K562 (cell line): ENCODE results near the gene HOXB5. TPM values are rescaled to one million over a fixed set of nuclear protein-coding genes. Genes with fewer than 3 reads are reported as not detected.

Source experiments
- CREBBP ChIP-seq: IDR thresholded peaks from one replicate; pipeline ENCODE4 v1.6.1; 2012; ENCODE audit warnings: low read depth, mild to moderate bottlenecking, control low read depth, inconsistent platforms, low read length
- DLX4 ChIP-seq: fragments of 250-450 bp; sonication (Bioruptor Pico); IDR thresholded peaks from 2 replicates; pipeline ENCODE4 v1.6.1; 2021; ENCODE audit warnings: mild to moderate bottlenecking
- FIP1L1 ChIP-seq: fragments of 200-400 bp; formaldehyde crosslinking; IDR thresholded peaks from 2 replicates; pipeline ENCODE4 v1.6.1; 2018; ENCODE audit warnings: mild to moderate bottlenecking, low read depth, low read length; ENCODE audit not compliant: poor library complexity, severe bottlenecking
- FOXJ3 ChIP-seq: sonication (generic); formaldehyde crosslinking; IDR thresholded peaks from 2 replicates; pipeline ENCODE4 v1.4.0; 2020; ENCODE audit warnings: mild to moderate bottlenecking, missing genetic modification reagents
- GABPB2 ChIP-seq: fragments of 250-450 bp; sonication (Bioruptor Pico); conservative IDR thresholded peaks from 2 replicates; pipeline ENCODE4 v1.5.1; 2021; ENCODE audit warnings: mild to moderate bottlenecking
- HNRNPK ChIP-seq: fragments of 200-400 bp; formaldehyde crosslinking; IDR thresholded peaks from one replicate; pipeline ENCODE4 v1.6.1; 2018; ENCODE audit warnings: mild to moderate bottlenecking, low read depth, low read length; ENCODE audit not compliant: poor library complexity, severe bottlenecking
- KLF16 ChIP-seq: IDR thresholded peaks from 2 replicates; pipeline ENCODE4 v1.6.1; 2016; ENCODE audit warnings: antibody characterized with exemption
- L3MBTL2 ChIP-seq: fragments of 450-650 bp; IDR thresholded peaks from 2 replicates; pipeline ENCODE4 v1.6.1; 2016; ENCODE audit warnings: mild to moderate bottlenecking, moderate library complexity
- LCOR ChIP-seq: sonication (generic); formaldehyde crosslinking; IDR thresholded peaks from 2 replicates; pipeline ENCODE4 v1.8.0; 2022; ENCODE audit warnings: mild to moderate bottlenecking, missing genetic modification reagents
- MCM2 ChIP-seq: fragments of 450-650 bp; IDR thresholded peaks from 2 replicates; pipeline ENCODE4 v1.6.1; 2017; ENCODE audit warnings: low read depth, mild to moderate bottlenecking
- MTF1 ChIP-seq: fragments of 250-450 bp; sonication (Bioruptor Pico); IDR thresholded peaks from 2 replicates; pipeline ENCODE4 v1.9.0; 2021; ENCODE audit warnings: moderate library complexity, mild to moderate bottlenecking, inconsistent platforms, borderline replicate concordance
- NR2F6 ChIP-seq: fragments of 450-650 bp; formaldehyde crosslinking; IDR thresholded peaks from 2 replicates; pipeline ENCODE4 v1.4.0; 2020; ENCODE audit warnings: mild to moderate bottlenecking
- RB1 ChIP-seq: fragments of 450-650 bp; IDR thresholded peaks from 2 replicates; pipeline ENCODE4 v1.6.1; 2017; ENCODE audit warnings: low read depth, mild to moderate bottlenecking
- RBM14 ChIP-seq: fragments of 200-400 bp; formaldehyde crosslinking; IDR thresholded peaks from 2 replicates; pipeline ENCODE4 v1.6.1; 2018; ENCODE audit warnings: low read depth, mild to moderate bottlenecking, low read length, moderate library complexity, borderline replicate concordance; ENCODE audit not compliant: insufficient read depth
- SAP30 ChIP-seq: fragments of 200-600 bp; sonication (generic); IDR thresholded peaks from 2 replicates; pipeline ENCODE4 v1.6.1; 2012; ENCODE audit warnings: borderline replicate concordance, low read depth, mild to moderate bottlenecking, moderate library complexity, low read length, control low read depth, inconsistent platforms; ENCODE audit not compliant: insufficient read depth, poor library complexity, severe bottlenecking
- TCF15 ChIP-seq: fragments of 250-450 bp; sonication (Bioruptor Pico); IDR thresholded peaks from 2 replicates; pipeline ENCODE4 v1.8.0; 2022; ENCODE audit warnings: moderate library complexity, mild to moderate bottlenecking, inconsistent platforms
- TEAD4 ChIP-seq, 2 experiments: sonication (generic) in 1 of 2; formaldehyde crosslinking in 1 of 2; IDR thresholded peaks; 2 replicates each; pipeline versions ENCODE4 v1.6.1 to v1.8.0; 2012 to 2022; ENCODE audit warnings: borderline replicate concordance in 1 of 2, inconsistent platforms in 1 of 2, low read length in 1 of 2, mild to moderate bottlenecking in 1 of 2, missing genetic modification reagents in 1 of 2
- U2AF1 ChIP-seq: fragments of 200-400 bp; formaldehyde crosslinking; optimal IDR thresholded peaks from 2 replicates; pipeline ENCODE3; 2017; ENCODE audit warnings: mild to moderate bottlenecking, low read depth, low read length, moderate library complexity
- WHSC1 ChIP-seq: IDR thresholded peaks from one replicate; pipeline ENCODE4 v1.6.1; 2012; ENCODE audit warnings: low read length, control low read depth, inconsistent platforms
- ZFPM2 ChIP-seq: fragments of 250-450 bp; sonication (Bioruptor Pico); IDR thresholded peaks from 2 replicates; pipeline ENCODE4 v1.5.1; 2022; ENCODE audit warnings: mild to moderate bottlenecking
- ZNF165 ChIP-seq: fragments of 250-450 bp; sonication (Bioruptor Pico); IDR thresholded peaks from 2 replicates; pipeline ENCODE4 v1.4.0; 2020; ENCODE audit warnings: borderline replicate concordance
- ZNF224 ChIP-seq: sonication (generic); formaldehyde crosslinking; IDR thresholded peaks from 2 replicates; pipeline ENCODE4 v1.8.0; 2022; ENCODE audit warnings: mild to moderate bottlenecking, missing genetic modification reagents
- polyA plus RNA-seq, 8 experiments: library from polyadenylated mRNA; depleted of rRNA in 4 of 8; stranded (reverse) in 5 of 8; unstranded in 3 of 8; fragments of >200 nt; fragmentation: Nextera tagmentation in 2 of 8; fragmentation: Illumina TruSeq in 1 of 8; extraction: Ambion mirVana in 2 of 8; extraction: Trizol in 1 of 8; gene quantifications; 2 replicates each; pipeline versions ENCODE4 v1.2.1 to v1.2.3, GENCODE V29; 2011 to 2014; ENCODE audit warnings: inconsistent platforms in 1 of 8, missing spikeins in 1 of 8
- total RNA-seq, 7 experiments: library from RNA; depleted of rRNA in 6 of 7; stranded (reverse); fragments of >200 nt in 6 of 7; fragmentation: Illumina TruSeq in 2 of 7; extraction: Trizol in 2 of 7; gene quantifications; 2 replicates each; pipeline versions ENCODE4 v1.2.1 to v1.2.3, GENCODE V29; 2011 to 2021; ENCODE audit warnings: low replicate concordance in 1 of 7
- TF ChIP-seq, protein P1 (sequence below): sonication (generic); formaldehyde crosslinking; IDR thresholded peaks from 2 replicates; pipeline ENCODE4 v1.8.0; 2022; ENCODE audit warnings: missing genetic modification reagents, mild to moderate bottlenecking, borderline replicate concordance
- TF ChIP-seq, protein P2 (sequence below), 2 experiments: fragments of 450-650 bp; IDR thresholded peaks; 2 replicates each; pipeline ENCODE4 v1.6.1; 2016

Gene HOXB5
- total and polyA plus RNA-seq, 9 of the 15 experiments (the other 6 are each of a cell fraction or from before 2014, with no cell fraction given), result 0.24 to 2.7 (median 0.65) TPM

DNA sequence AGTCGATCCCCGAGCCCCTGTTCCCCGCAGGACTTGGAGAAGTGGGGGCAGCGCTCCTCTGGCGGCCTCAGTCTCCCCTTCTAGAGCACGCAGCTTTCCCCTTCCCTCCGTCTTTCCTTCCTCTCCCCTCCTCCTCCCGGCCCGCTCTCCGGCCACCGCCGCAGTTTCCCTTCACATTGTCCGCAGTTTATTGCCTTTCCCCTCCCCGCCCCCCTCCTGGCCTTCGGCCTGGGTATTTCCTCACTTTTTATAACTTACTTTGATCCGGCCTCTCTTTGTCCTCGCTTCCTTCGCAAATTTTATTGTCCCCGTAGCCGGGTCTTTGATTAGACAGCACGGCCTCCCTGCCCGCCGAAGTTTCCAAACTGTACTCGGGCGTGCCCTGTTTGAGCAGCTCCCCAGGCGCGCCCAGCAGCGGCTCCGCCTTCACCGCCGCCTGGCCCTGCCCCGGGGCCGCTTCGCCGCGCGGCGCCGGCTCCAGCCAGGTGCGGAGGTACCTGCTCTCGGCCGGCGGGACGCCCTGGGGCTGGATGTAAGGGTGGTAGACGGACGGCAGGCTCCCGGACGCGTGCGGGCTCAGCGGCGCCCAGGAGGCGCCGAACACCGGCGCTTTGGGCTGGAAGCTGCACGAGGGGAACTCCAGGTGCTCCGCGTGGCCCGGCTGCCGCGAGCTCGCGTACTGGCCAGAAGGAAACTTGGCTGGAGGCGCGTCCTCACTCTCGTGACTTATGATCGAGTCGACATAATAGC is 32.1 kb upstream of the HOXB5 start (continued):
- TF ChIP-seq, protein P1, sequence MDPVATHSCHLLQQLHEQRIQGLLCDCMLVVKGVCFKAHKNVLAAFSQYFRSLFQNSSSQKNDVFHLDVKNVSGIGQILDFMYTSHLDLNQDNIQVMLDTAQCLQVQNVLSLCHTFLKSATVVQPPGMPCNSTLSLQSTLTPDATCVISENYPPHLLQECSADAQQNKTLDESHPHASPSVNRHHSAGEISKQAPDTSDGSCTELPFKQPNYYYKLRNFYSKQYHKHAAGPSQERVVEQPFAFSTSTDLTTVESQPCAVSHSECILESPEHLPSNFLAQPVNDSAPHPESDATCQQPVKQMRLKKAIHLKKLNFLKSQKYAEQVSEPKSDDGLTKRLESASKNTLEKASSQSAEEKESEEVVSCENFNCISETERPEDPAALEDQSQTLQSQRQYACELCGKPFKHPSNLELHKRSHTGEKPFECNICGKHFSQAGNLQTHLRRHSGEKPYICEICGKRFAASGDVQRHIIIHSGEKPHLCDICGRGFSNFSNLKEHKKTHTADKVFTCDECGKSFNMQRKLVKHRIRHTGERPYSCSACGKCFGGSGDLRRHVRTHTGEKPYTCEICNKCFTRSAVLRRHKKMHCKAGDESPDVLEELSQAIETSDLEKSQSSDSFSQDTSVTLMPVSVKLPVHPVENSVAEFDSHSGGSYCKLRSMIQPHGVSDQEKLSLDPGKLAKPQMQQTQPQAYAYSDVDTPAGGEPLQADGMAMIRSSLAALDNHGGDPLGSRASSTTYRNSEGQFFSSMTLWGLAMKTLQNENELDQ, result no peak
- no peak for TF ChIP-seq CREBBP
- no peak for TF ChIP-seq MCM2
- no peak for TF ChIP-seq LCOR (CRISPR knock-in tag)
- peak; percentile 45; the same call in 1 of the 2 replicates for TF ChIP-seq L3MBTL2
- no peak for TF ChIP-seq MTF1 (CRISPR knock-in tag)
- TF ChIP-seq SAP30, result peak; percentile 75
- TF ChIP-seq RB1, result 0 out of 2 replicates have a peak, but pooled peaks have one; percentile 41
- TF ChIP-seq U2AF1, result peak; percentile 38
- TF ChIP-seq DLX4 (CRISPR knock-in tag), result no peak
- TF ChIP-seq RBM14, result 0 out of 2 replicates have a peak, but pooled peaks have one; percentile 83
- no peak for TF ChIP-seq KLF16
- 0 out of 2 replicates have a peak, but pooled peaks have one; percentile 63 for TF ChIP-seq ZFPM2
- no peak for TF ChIP-seq TCF15 (CRISPR knock-in tag)
- TF ChIP-seq FIP1L1, result peak; percentile 49
- TF ChIP-seq TEAD4 (IDR thresholded peaks at IDR 0.05; ENCODE audit: low read length), result no peak
- TF ChIP-seq TEAD4 (CRISPR knock-in tag; IDR thresholded peaks at IDR 0.05; ENCODE audit: borderline replicate concordance), result no peak
- no peak for TF ChIP-seq HNRNPK
- TF ChIP-seq FOXJ3 (CRISPR knock-in tag), result no peak
- no peak for TF ChIP-seq ZNF224 (CRISPR knock-in tag)
- TF ChIP-seq WHSC1, result no peak
- TF ChIP-seq, protein P2, sequence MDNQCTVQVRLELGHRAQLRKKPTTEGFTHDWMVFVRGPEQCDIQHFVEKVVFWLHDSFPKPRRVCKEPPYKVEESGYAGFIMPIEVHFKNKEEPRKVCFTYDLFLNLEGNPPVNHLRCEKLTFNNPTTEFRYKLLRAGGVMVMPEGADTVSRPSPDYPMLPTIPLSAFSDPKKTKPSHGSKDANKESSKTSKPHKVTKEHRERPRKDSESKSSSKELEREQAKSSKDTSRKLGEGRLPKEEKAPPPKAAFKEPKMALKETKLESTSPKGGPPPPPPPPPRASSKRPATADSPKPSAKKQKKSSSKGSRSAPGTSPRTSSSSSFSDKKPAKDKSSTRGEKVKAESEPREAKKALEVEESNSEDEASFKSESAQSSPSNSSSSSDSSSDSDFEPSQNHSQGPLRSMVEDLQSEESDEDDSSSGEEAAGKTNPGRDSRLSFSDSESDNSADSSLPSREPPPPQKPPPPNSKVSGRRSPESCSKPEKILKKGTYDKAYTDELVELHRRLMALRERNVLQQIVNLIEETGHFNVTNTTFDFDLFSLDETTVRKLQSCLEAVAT (IDR thresholded peaks at IDR 0.05), result peak; percentile 91 to 94
- TF ChIP-seq ZNF165, result 0 out of 2 replicates have a peak, but pooled peaks have one; percentile 27
- TF ChIP-seq NR2F6 (CRISPR knock-in tag), result no peak
- no peak for TF ChIP-seq GABPB2 (CRISPR knock-in tag)
